Measurements from ENCODE around the gene PLD3.
"Not testable (repeated sequence)": the region's sequence is repeated elsewhere in the genome, so short reads cannot be mapped to it uniquely, and the experiment has no call there.

PLD3 gene

GRCh38 chr19:40363069-40363468, 14.6 kb downstream of the PLD3 start:
- no peak overlapping the region for H3K4me3 ChIP-seq (ENCODE audit: low read depth, low read length)
- no peak for DNase-seq (ENCODE audit: low read depth)
- TF ChIP-seq, protein P1, sequence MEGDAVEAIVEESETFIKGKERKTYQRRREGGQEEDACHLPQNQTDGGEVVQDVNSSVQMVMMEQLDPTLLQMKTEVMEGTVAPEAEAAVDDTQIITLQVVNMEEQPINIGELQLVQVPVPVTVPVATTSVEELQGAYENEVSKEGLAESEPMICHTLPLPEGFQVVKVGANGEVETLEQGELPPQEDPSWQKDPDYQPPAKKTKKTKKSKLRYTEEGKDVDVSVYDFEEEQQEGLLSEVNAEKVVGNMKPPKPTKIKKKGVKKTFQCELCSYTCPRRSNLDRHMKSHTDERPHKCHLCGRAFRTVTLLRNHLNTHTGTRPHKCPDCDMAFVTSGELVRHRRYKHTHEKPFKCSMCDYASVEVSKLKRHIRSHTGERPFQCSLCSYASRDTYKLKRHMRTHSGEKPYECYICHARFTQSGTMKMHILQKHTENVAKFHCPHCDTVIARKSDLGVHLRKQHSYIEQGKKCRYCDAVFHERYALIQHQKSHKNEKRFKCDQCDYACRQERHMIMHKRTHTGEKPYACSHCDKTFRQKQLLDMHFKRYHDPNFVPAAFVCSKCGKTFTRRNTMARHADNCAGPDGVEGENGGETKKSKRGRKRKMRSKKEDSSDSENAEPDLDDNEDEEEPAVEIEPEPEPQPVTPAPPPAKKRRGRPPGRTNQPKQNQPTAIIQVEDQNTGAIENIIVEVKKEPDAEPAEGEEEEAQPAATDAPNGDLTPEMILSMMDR (IDR thresholded peaks at IDR 0.05; ENCODE audit: low read depth, low read length, missing control alignments): no peak

DNA sequence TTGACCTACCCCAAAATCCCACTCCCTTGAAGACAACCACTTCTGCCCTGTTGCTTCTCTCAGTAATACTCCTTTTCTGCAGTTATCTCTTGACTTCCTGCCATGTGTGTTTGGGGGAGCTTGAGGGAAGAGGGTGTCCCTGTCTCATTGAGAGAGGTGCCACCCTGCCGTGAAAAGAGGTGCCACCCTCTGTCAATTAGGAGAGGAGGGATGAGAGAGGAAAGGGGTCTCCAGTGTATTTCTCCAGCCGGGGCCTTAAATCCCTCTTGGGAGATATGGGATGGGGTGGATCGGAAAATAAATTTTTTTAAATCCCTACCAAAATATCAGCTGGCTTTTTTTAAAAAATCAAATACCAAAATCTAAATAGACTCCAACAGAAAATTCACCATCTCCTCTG, 16.5 kb downstream of the PLD3 start:
- TF ChIP-seq, protein P1 (IDR thresholded peaks at IDR 0.05; ENCODE audit: low read depth, low read length, missing control alignments): no peak
- no peak overlapping the region; the same call in 1 of the 2 replicates for H3K4me3 ChIP-seq (ENCODE audit: low read depth, low read length)
- no peak for DNase-seq (ENCODE audit: low read depth)

DNA sequence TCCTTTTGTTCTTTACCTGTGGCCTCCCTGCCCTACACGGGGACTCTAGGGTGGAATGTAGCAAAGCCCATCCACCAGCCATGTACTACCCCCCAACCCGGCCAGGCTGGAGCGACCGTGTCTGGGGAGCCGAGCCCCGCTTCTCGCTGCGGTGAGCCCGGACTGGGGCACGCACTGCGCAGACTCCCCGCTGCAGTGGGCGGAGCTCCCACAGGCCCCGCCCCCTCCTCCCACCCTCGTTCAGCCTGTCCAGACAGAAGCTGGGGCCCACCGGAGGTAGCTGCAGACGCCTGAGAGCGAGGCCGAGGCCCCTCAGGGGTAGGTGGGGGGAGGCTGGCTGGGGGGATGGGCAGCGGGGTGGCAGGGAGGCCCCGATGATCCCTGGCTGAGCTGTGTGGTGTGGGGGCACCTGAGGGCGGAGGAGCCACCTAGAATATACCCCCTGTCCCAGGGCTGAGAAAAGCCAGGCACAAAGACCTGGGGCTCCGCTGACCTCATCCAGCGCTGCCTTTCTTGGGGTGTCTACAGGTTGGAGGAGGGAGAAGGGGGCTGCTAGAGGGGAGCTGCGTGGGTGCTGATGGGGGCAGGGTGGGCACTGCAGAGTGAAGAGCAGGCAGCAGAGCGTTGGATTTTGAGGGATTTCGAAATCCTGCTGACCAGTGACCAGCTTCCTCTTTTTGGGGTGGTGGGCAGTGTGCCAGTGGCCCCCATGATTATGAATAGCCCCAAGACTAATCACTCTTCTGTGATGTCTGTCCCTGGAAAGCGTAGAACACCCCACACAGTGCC, 17.3 kb downstream of the PLD3 start:
- TF ChIP-seq, protein P1 (IDR thresholded peaks at IDR 0.05; ENCODE audit: low read depth, low read length, missing control alignments): no peak
- peak overlapping the region; percentile 22 for H3K4me3 ChIP-seq (ENCODE audit: low read depth, low read length)
- no peak for DNase-seq (ENCODE audit: low read depth)

GRCh38 chr19:40366697-40367561, 18.4 kb downstream of the PLD3 start:
- no peak for DNase-seq (ENCODE audit: low read depth)
- no peak overlapping the region for H3K4me3 ChIP-seq (ENCODE audit: low read depth, low read length)
- TF ChIP-seq, protein P1 (IDR thresholded peaks at IDR 0.05; ENCODE audit: low read depth, low read length, missing control alignments): no peak

DNA sequence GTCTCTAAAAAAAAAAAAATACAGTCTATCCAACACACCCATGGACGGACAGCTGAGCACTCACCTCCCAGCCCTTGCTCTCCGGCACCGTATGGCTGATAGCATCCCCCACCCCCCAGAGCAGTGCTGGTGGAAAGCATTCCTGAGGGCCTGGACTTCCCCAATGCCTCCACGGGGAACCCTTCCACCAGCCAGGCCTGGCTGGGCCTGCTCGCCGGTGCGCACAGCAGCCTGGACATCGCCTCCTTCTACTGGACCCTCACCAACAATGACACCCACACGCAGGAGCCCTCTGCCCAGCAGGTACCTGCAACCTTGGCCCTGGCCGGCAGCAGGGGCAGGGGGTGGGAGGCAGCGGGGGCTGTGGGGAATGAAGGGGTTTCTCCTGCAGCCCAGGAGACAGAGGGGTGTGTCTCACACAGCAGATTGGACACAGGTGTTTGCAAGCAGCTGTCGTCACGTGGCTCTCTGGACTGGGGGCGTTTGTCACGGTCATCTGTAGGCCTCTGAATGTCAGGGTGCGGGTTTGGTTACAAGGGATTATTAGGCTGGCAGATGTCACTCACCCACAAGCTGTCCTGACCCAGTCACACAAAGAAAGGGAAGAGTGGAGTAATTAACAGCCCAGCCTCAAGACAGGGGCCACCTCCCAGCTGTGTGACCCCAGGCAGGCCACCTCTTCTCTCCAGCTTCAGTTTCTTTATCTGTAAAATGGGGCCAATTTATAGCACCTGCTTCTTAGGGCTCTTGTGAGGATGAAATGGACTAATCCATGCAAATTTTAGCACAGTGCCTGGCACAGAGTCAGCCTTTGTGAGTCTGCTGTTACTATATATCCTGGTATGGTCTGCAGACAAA, 19.3 kb downstream of the PLD3 start:
- TF ChIP-seq, protein P1 (IDR thresholded peaks at IDR 0.05; ENCODE audit: low read depth, low read length, missing control alignments): no peak
- H3K4me3 ChIP-seq (ENCODE audit: low read depth, low read length): no peak overlapping the region
- DNase-seq (ENCODE audit: low read depth): no peak

GRCh38 chr19:40369797-40370196, 21.3 kb downstream of the PLD3 start:
- no peak overlapping the region for H3K4me3 ChIP-seq (ENCODE audit: low read depth, low read length)
- no peak for DNase-seq (ENCODE audit: low read depth)
- TF ChIP-seq, protein P1 (IDR thresholded peaks at IDR 0.05; ENCODE audit: low read depth, low read length, missing control alignments): no peak

GRCh38 chr19:40370253-40370652, 21.8 kb downstream of the PLD3 start:
- not testable (repeated sequence) for DNase-seq (ENCODE audit: low read depth); H3K4me3 ChIP-seq (ENCODE audit: low read depth, low read length)

Data from GM12864 (cell line).